ENCODE measurements around the gene OR2W3.

GRCh38 chr1:247942624-247943023 is 47.2 kb downstream of the OR2W3 start:
- TF ChIP-seq CTCF (IDR thresholded peaks at IDR 0.05) (no peak), POLR2A (IDR thresholded peaks at IDR 0.05) (no peak)

All from prostate gland (tissue), 2 donors.